OCI-LY7 (cell line): ENCODE measurements around the gene ATP5F1E. TPM values are rescaled to one million over a fixed set of nuclear protein-coding genes. Genes with fewer than 3 reads are reported as not detected.

ENCODE experiments used
- BruUV-seq: library from RNA; stranded (reverse); fragments of 400-500 nt; replicated peaks from 2 replicates; lab custom pipeline; 2021; lab: Mats Ljungman, UMichigan
- CTCF ChIA-PET: fragments of 300-600 bp; sonication (Branson Sonifier 250); formaldehyde crosslinking; loops from one replicate; lab custom pipeline; 2022; ENCODE audit warnings: antibody characterized with exemption; ENCODE audit not compliant: unreplicated experiment; lab: Charles Lee
- POLR2A ChIA-PET: fragments of 300-600 bp; sonication (Branson Sonifier 250); formaldehyde crosslinking; loops from one replicate; lab custom pipeline; 2022; ENCODE audit warnings: antibody characterized with exemption; lab: Charles Lee
- DNase-seq: peaks from one replicate; pipeline ENCODE4 v3.0.0-alpha.2; 2015; ENCODE audit warnings: low spot score
- H2AFZ ChIP-seq: fragments of 200-600 bp; sonication (generic), shearing (Covaris generic); 2 replicates; pipeline ENCODE4 v1.6.1; 2014; ENCODE audit warnings: mild to moderate bottlenecking, antibody characterized with exemption, low read length, moderate library complexity
- H3K27ac ChIP-seq: fragments of 200-600 bp; sonication (generic); 2 replicates; pipeline ENCODE4 v1.5.1; 2014; ENCODE audit warnings: mixed run types, low read depth, mild to moderate bottlenecking, moderate library complexity, low read length, inconsistent platforms; ENCODE audit not compliant: poor library complexity, severe bottlenecking
- H3K36me3 ChIP-seq: fragments of 200-600 bp; sonication (generic); 2 replicates; pipeline ENCODE4 v1.6.1; 2014; ENCODE audit warnings: mild to moderate bottlenecking, antibody characterized with exemption, low read length, moderate library complexity, mixed read lengths; ENCODE audit not compliant: insufficient read depth
- H3K4me1 ChIP-seq: fragments of 200-600 bp; sonication (generic); 2 replicates; pipeline ENCODE4 v1.5.1; 2014; ENCODE audit warnings: mild to moderate bottlenecking, low read length; ENCODE audit not compliant: insufficient read depth, poor library complexity, severe bottlenecking
- H3K4me2 ChIP-seq: fragments of 200-600 bp; sonication (generic); 2 replicates; pipeline ENCODE4 v1.6.1; 2014; ENCODE audit warnings: mild to moderate bottlenecking, low read length
- H3K4me3 ChIP-seq: fragments of 200-600 bp; sonication (generic); 2 replicates; pipeline ENCODE4 v1.5.1; 2014; ENCODE audit warnings: mild to moderate bottlenecking, low read depth, low read length; ENCODE audit not compliant: poor library complexity, severe bottlenecking
- H3K79me2 ChIP-seq: fragments of 200-600 bp; sonication (generic); 2 replicates; pipeline ENCODE4 v1.6.1; 2016; ENCODE audit warnings: low read depth, mild to moderate bottlenecking, low read length, moderate library complexity, mixed read lengths; ENCODE audit not compliant: insufficient read depth
- H3K9me2 ChIP-seq: fragments of 200-600 bp; sonication (generic); 2 replicates; pipeline ENCODE4 v1.6.1; 2016; ENCODE audit warnings: mild to moderate bottlenecking, low read length, mixed read lengths; ENCODE audit not compliant: insufficient read depth
- H3K9me3 ChIP-seq: fragments of 200-600 bp; sonication (generic); 2 replicates; pipeline ENCODE4 v1.6.1; 2014; ENCODE audit warnings: mild to moderate bottlenecking, mixed run types, low read length, mixed read lengths
- H4K20me1 ChIP-seq: fragments of 200-600 bp; sonication (generic); 2 replicates; pipeline ENCODE4 v1.6.1; 2014; ENCODE audit warnings: mild to moderate bottlenecking, antibody characterized with exemption, low read length, moderate library complexity, mixed read lengths; ENCODE audit not compliant: insufficient read depth
- CTCF ChIP-seq: fragments of 200-600 bp; sonication (generic); conservative IDR thresholded peaks from 2 replicates; pipeline ENCODE4 v1.5.1; 2014; ENCODE audit warnings: mild to moderate bottlenecking, antibody characterized with exemption, low read length, moderate library complexity, mixed read lengths
- EZH2phosphoT487 ChIP-seq: fragments of 200-600 bp; sonication (generic); IDR thresholded peaks from 2 replicates; pipeline ENCODE4 v1.6.1; 2018; ENCODE audit warnings: low read depth, borderline replicate concordance, mild to moderate bottlenecking, mixed run types, antibody characterized with exemption, low read length, moderate library complexity, mixed read lengths
- intact Hi-C: fragments of 100-400 bp; cut with micrococcal nuclease; formaldehyde crosslinking; loops from one replicate; pipeline ENCODE4 v1.10.0; 2022; ENCODE audit not compliant: unreplicated experiment
- total RNA-seq, 2 experiments: library from RNA; depleted of rRNA in 1 of 2; stranded (reverse); fragments of >200 nt in 1 of 2; shearing (Covaris generic) in 1 of 2; gene quantifications; 2 replicates each; pipeline ENCODE4 v1.2.3, GENCODE V29; 2014 to 2022

The ATP5F1E gene
- total RNA-seq, 2 experiments from 2014 or later, result 42.4 to 67.2 TPM

GRCh38 chr20:59074456-59074855 is 42.3 kb upstream of the ATP5F1E start:
- TF ChIP-seq CTCF (no peak), EZH2phosphoT487 (no peak)
- Histone ChIP-seq H4K20me1 (no peaks in the 10 kb centered on the region), H2AFZ (no peak overlapping the region), H3K4me3 (no peak overlapping the region), H3K4me1 (no peaks in the 10 kb centered on the region), H3K36me3 (no peaks in the 10 kb centered on the region), H3K9me3 (no peaks in the 10 kb centered on the region), H3K4me2 (no peak overlapping the region), H3K9me2 (no peaks in the 10 kb centered on the region), H3K79me2 (no peaks in the 10 kb centered on the region), H3K27ac (no peak overlapping the region)
- no peak for DNase-seq
- POLR2A ChIA-PET, result no interaction called here
- intact Hi-C loops, result no loop called here
- CTCF ChIA-PET, result no interaction called here
- BruUV-seq, result no TSS peak

- Histone ChIP-seq H3K27ac (no peak overlapping the region), H3K4me3 (no peak overlapping the region), H3K4me1 (no peaks in the 10 kb centered on the region), H4K20me1 (no peaks in the 10 kb centered on the region), H3K36me3 (no peaks in the 10 kb centered on the region), H3K4me2 (no peak overlapping the region), H3K9me3 (no peaks in the 10 kb centered on the region), H3K9me2 (no peaks in the 10 kb centered on the region), H2AFZ (no peak overlapping the region), H3K79me2 (no peaks in the 10 kb centered on the region)
- intact Hi-C loops, result no loop called here
- DNase-seq, result no peak
- TF ChIP-seq EZH2phosphoT487 (no peak), CTCF (no peak)
- CTCF ChIA-PET, result no interaction called here
- BruUV-seq, result no TSS peak
- POLR2A ChIA-PET, result no interaction called here
Measured at GRCh38 chr20:59073582-59073981, 41.4 kb upstream of the ATP5F1E start.

GRCh38 chr20:59071216-59071615 is 39.1 kb upstream of the ATP5F1E start:
- intact Hi-C loops, result no loop called here
- Histone ChIP-seq H2AFZ (no peak overlapping the region), H4K20me1 (no peaks in the 10 kb centered on the region), H3K4me3 (no peak overlapping the region), H3K36me3 (no peaks in the 10 kb centered on the region), H3K4me1 (no peaks in the 10 kb centered on the region), H3K9me2 (no peaks in the 10 kb centered on the region), H3K9me3 (no peaks in the 10 kb centered on the region), H3K4me2 (no peak overlapping the region), H3K27ac (no peak overlapping the region), H3K79me2 (no peaks in the 10 kb centered on the region)
- CTCF ChIA-PET, result no interaction called here
- BruUV-seq, result no TSS peak
- no peak for DNase-seq
- TF ChIP-seq EZH2phosphoT487, result no peak
- POLR2A ChIA-PET, result no interaction called here
